Anterior cingulate cortex (tissue), 58 donors: ENCODE data around the gene ELOVL7.
"Not testable (repeated sequence)": the region's sequence is repeated elsewhere in the genome, so short reads cannot be mapped to it uniquely, and the experiment has no call there.

Source experiments
- DNase-seq, 58 donors: peaks; one replicate each; lab custom pipeline; 2025; lab: John Stamatoyannopoulos, UW

ELOVL7 gene

DNA sequence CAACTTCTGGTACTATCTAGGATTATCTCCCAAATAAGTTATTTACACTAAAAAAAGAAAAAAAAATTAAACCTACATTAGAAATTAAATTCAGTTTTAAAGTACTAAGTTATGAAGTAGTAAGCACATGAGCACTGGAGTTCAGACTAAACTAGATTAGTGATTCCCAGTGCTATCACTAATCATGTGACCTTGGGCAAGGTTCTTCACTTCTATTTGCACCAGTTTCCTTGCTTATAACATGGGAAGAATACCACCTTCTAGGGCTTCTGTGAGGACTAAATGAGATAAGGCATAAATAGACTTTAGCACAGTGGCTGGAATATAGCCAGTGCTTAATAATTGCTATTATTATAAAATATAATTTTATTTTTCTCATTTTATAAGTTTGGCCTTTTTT, 10.5 kb downstream of the ELOVL7 start:
- no peak for DNase-seq

DNA sequence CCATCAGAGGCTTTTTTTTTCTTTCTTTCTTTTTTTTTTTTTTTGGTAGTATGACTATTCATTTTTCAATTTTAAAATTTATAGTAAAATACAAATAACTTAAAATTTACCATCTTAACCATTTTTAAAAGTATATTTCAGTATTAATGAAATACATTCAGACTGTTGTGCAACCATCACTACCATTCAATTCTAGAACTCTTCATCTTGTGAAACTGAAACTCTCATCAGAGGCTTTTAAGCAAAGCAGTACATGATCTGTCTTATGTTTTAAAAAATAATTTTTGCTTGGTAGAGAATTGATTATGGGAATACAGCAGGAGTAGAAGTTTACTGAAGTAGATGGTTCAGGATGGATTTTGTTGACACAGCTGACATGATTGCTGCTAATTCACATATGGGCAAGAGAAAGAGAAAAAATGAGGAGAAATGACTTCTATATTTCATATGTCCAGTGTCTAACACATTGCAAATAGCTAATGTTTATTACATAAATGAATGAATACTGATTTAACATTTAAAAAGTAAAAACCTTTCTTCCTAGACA, 13.4 kb downstream of the ELOVL7 start:
- DNase-seq: no peak

- DNase-seq: no peak
Measured at GRCh38 chr5:60829490-60830266, 14.4 kb downstream of the ELOVL7 start.

GRCh38 chr5:60827201-60827600, 16.9 kb downstream of the ELOVL7 start:
- no peak for DNase-seq

DNA sequence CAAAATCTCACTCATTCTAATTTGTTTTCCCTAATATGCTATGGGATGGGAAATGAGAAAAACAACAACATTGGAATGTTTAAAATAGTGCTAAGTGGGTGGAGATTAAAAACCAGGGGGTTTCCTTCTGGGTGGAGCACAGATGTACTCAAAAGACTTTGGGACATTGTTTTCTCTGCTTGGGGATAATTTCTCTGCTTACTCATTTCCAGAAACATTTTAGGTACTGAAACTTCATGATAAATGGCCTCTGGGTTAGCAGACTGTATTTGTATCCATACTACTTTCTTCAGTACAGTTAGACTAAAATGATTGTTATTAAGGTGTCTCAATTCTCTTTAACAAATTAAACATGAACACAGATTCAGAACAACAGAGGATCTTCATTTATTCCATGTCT, 17.4 kb downstream of the ELOVL7 start:
- no peak for DNase-seq

- DNase-seq: no peak
Measured at GRCh38 chr5:60823574-60823973, 20.5 kb downstream of the ELOVL7 start.

DNA sequence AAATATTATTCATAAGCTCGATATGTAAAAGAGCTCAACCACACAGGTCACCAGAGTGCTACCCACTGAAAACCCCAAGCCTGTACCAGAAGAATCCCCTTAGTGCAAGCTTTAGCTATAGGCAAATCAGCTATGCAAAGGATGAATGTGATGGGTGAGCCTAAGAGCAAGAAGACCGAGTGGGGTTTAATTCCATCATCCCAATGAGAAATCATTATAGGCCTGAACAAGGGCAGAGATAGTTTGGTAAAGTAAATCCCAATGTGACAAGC, 21.8 kb downstream of the ELOVL7 start:
- no peak for DNase-seq

GRCh38 chr5:60821488-60822284, 22.4 kb downstream of the ELOVL7 start:
- DNase-seq: no peak

- DNase-seq: no peak
Measured at GRCh38 chr5:60820593-60821487, 23.2 kb downstream of the ELOVL7 start.

DNA sequence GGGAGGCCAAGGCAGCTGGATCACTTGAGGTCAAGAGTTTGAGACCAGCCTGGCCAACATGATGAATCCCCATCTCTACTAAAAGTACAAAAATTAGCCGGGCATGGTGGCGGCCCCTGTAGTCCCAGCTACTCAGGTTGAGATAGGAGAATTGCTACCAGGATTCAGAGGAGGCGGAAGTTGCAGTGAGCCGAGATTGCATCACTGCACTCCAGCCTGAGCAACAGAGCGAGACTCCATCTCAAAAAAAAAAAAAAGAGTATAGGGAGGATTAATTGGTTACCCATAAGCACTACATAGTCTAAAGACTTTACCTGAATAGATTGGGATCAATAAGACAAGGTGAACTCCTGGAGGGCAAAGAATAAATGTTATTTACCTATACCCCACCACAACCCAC, 27.9 kb downstream of the ELOVL7 start:
- DNase-seq: not testable (repeated sequence)

DNA sequence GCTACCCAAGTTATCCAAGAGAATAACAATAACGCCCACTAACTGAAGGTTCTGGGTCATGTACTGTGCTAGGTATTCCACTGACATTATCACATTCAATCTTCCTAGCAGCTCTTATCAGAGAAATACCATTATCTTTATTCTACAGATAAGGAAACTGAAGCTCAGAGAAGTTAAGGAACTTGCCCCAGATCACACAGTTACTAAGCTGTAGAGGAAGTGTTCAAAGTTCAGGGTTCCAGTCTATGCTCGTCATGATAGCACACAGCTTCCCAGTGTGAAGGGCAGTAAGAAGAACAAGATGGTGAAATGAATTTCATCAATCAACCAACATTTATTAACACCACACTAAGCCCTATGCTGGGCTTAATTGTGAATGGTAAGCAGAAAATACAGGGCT, 29.6 kb downstream of the ELOVL7 start:
- DNase-seq: no peak

- DNase-seq: no peak
Measured at GRCh38 chr5:60812426-60812825, 31.6 kb downstream of the ELOVL7 start.

- DNase-seq: no peak
Measured at GRCh38 chr5:60811105-60811504, 33.0 kb downstream of the ELOVL7 start.

DNA sequence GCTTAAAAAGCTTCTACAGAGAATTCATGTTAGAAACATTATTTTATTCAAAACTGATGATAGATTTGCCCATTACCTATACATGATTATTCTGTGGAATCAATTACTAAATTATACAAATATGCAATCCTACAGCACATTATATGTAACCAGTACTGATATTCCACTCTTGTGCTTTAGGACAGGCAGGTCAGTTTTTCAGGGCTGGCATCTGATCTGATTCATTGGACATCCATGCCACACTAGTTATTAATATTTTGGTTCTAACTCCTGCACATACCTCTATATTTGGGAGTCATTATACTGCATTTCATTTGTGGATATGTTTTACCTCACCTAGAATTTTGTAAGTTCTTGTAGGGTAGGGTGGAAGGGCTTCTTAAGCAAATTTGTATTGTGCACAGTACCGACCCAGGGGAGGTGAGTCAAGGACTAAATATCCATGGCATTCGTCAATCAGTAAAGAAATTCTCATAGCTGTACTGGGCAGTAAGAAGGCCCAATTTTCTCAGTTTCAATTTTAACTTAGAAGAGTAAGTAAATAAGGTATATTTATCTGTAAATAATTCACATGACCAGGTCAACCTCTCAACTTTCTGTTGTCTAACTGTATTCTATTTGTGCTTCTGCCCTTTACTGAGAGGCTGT, 33.5 kb downstream of the ELOVL7 start:
- no peak for DNase-seq

DNA sequence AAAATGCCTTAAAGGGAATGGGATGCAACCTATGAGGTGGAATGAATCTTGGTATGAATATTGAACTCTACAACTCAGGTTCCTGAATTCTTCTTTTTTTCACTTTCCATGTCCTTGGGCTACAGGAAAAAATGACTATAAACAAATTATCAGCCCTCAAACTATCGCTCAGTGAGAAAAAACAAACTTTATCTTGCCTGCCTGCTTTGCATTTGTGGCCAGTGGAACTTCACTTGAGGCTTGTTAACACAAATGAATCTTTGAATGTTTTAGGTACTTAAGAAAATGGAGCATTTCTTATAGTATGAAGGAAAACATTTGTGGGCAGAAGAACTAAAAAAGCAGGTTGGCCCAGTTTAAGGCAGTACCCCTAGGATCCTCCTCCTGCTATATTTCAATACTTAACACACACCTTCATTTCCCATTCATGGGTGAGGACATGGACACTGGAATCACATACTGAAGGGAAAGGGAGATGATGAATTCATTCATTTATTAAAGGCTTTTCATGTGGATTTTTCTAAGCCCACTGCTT, 34.1 kb downstream of the ELOVL7 start:
- no peak for DNase-seq

- no peak for DNase-seq
Measured at GRCh38 chr5:60806591-60807243, 37.4 kb downstream of the ELOVL7 start.

- DNase-seq: no peak
Measured at GRCh38 chr5:60805463-60805862, 38.6 kb downstream of the ELOVL7 start.

DNA sequence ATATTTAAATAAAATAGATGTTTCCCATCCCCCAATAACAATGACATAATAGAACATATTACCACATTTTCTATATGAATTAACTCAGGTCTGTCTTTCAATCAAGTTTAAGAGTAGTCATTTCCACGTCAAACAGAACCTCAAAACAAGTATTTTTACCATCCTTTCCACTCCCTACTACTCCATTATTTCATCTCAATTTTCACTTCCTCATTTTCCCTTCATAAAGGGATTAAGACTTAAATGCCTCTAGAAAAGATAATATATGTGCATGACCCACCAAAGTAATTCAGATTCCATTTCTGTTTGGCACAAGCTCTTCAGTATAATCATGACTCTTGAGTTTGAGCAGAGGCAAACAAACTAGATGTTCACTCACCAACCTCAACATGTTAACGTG, 40.4 kb downstream of the ELOVL7 start:
- no peak for DNase-seq

- DNase-seq: no peak
Measured at GRCh38 chr5:60802986-60803385, 41.1 kb downstream of the ELOVL7 start.

- DNase-seq: no peak
Measured at GRCh38 chr5:60802226-60802625, 41.8 kb downstream of the ELOVL7 start.
